SK-N-SH treated with all-trans-retinoic acid at 6 μM for 48 hours (cell line): Measurements from ENCODE around the gene NDUFB5.

ENCODE experiments used
- ATAC-seq: fragments of 200-7000 bp; cut with Tn5 transposase; 3 replicates; pipeline ENCODE4 v1.9.1; 2020; ENCODE audit warnings: mild to moderate bottlenecking, moderate library complexity
- ARNTL ChIP-seq: fragments of 450-650 bp; formaldehyde crosslinking; IDR thresholded peaks from 2 replicates; pipeline ENCODE4 v1.5.0; 2020; ENCODE audit warnings: low read depth, mild to moderate bottlenecking, moderate library complexity, borderline replicate concordance
- BACH2 ChIP-seq: fragments of 250-450 bp; sonication (Bioruptor Pico); IDR thresholded peaks from 2 replicates; pipeline ENCODE4 v1.9.0; 2021; ENCODE audit warnings: mild to moderate bottlenecking, borderline replicate concordance
- CREB5 ChIP-seq: fragments of 250-450 bp; sonication (Bioruptor Pico); IDR thresholded peaks from 2 replicates; pipeline ENCODE4 v1.5.1; 2020; ENCODE audit warnings: low read depth, mild to moderate bottlenecking, moderate library complexity
- CSDC2 ChIP-seq: fragments of 250-450 bp; sonication (Bioruptor Pico); IDR thresholded peaks from 2 replicates; pipeline ENCODE4 v1.5.0; 2020; ENCODE audit warnings: mild to moderate bottlenecking, moderate library complexity
- CSRNP3 ChIP-seq: fragments of 250-450 bp; sonication (Bioruptor Pico); IDR thresholded peaks from 2 replicates; pipeline ENCODE4 v1.5.1; 2021; ENCODE audit warnings: mild to moderate bottlenecking, moderate library complexity
- ESRRG ChIP-seq: fragments of 250-450 bp; sonication (Bioruptor Pico); IDR thresholded peaks from 2 replicates; pipeline ENCODE4 v1.6.1; 2021; ENCODE audit warnings: mild to moderate bottlenecking
- GLIS3 ChIP-seq: fragments of 250-450 bp; sonication (Bioruptor Pico); IDR thresholded peaks from 2 replicates; pipeline ENCODE4 v1.5.0; 2020; ENCODE audit warnings: mild to moderate bottlenecking, moderate library complexity
- ISL1 ChIP-seq: fragments of 250-450 bp; sonication (Bioruptor Pico); IDR thresholded peaks from 2 replicates; pipeline ENCODE4 v2.1.2; 2022; ENCODE audit warnings: mild to moderate bottlenecking, moderate library complexity
- OSR1 ChIP-seq: fragments of 250-450 bp; sonication (Bioruptor Pico); IDR thresholded peaks from 2 replicates; pipeline ENCODE4 v1.8.0; 2022; ENCODE audit warnings: moderate library complexity, mild to moderate bottlenecking, inconsistent platforms
- PATZ1 ChIP-seq: fragments of 250-450 bp; sonication (Bioruptor Pico); IDR thresholded peaks from 2 replicates; pipeline ENCODE4 v1.8.0; 2020; ENCODE audit warnings: mild to moderate bottlenecking, moderate library complexity, borderline replicate concordance
- POU6F1 ChIP-seq: fragments of 250-450 bp; sonication (Bioruptor Pico); IDR thresholded peaks from 2 replicates; pipeline ENCODE4 v1.8.0; 2021; ENCODE audit warnings: low read depth, mild to moderate bottlenecking, moderate library complexity, borderline replicate concordance
- PPARA ChIP-seq: fragments of 250-450 bp; sonication (Bioruptor Pico); IDR thresholded peaks from 2 replicates; pipeline ENCODE4 v1.5.0; 2020; ENCODE audit warnings: mild to moderate bottlenecking, borderline replicate concordance
- RARB ChIP-seq: fragments of 250-450 bp; sonication (Bioruptor Pico); IDR thresholded peaks from 2 replicates; pipeline ENCODE4 v1.8.0; 2021; ENCODE audit warnings: mild to moderate bottlenecking, moderate library complexity
- SNAI2 ChIP-seq: fragments of 250-450 bp; sonication (Bioruptor Pico); IDR thresholded peaks from 2 replicates; pipeline ENCODE4 v1.5.0; 2020; ENCODE audit warnings: mild to moderate bottlenecking, moderate library complexity
- TCF4 ChIP-seq: fragments of 250-450 bp; sonication (Bioruptor Pico); IDR thresholded peaks from 2 replicates; pipeline ENCODE4 v1.8.0; 2021; ENCODE audit warnings: mild to moderate bottlenecking, moderate library complexity, borderline replicate concordance
- TOX ChIP-seq: fragments of 250-450 bp; sonication (Bioruptor Pico); IDR thresholded peaks from 2 replicates; pipeline ENCODE4 v1.8.0; 2021; ENCODE audit warnings: mild to moderate bottlenecking, moderate library complexity, borderline replicate concordance
- TSHZ2 ChIP-seq: fragments of 250-450 bp; sonication (Bioruptor Pico); IDR thresholded peaks from 2 replicates; pipeline ENCODE4 v1.5.0; 2020; ENCODE audit warnings: mild to moderate bottlenecking, moderate library complexity
- ZC3H10 ChIP-seq: fragments of 250-450 bp; sonication (Bioruptor Pico); IDR thresholded peaks from 2 replicates; pipeline ENCODE4 v1.5.1; 2021; ENCODE audit warnings: mild to moderate bottlenecking, moderate library complexity
- ZFP30 ChIP-seq: fragments of 450-650 bp; formaldehyde crosslinking; IDR thresholded peaks from 2 replicates; pipeline ENCODE4 v1.5.0; 2022; ENCODE audit warnings: mild to moderate bottlenecking, moderate library complexity
- ZNF565 ChIP-seq: fragments of 450-650 bp; formaldehyde crosslinking; conservative IDR thresholded peaks from 2 replicates; pipeline ENCODE4 v1.5.0; 2020; ENCODE audit warnings: low read depth, mild to moderate bottlenecking, moderate library complexity
- ZNF70 ChIP-seq: fragments of 450-650 bp; formaldehyde crosslinking; IDR thresholded peaks from 2 replicates; pipeline ENCODE4 v1.5.0; 2020; ENCODE audit warnings: mild to moderate bottlenecking, moderate library complexity

Gene NDUFB5

GRCh38 chr3:179565496-179565895 is 39.1 kb upstream of the NDUFB5 start:
- no peak for TF ChIP-seq ZFP30 (CRISPR knock-in tag)
- TF ChIP-seq CSDC2 (CRISPR knock-in tag), result no peak
- TF ChIP-seq CREB5 (CRISPR knock-in tag), result no peak
- TF ChIP-seq GLIS3, result no peak
- TF ChIP-seq TOX (CRISPR knock-in tag), result no peak
- no peak for TF ChIP-seq ESRRG (CRISPR knock-in tag)
- no peak for TF ChIP-seq BACH2 (CRISPR knock-in tag)
- no peak for TF ChIP-seq SNAI2 (CRISPR knock-in tag)
- TF ChIP-seq OSR1, result no peak
- TF ChIP-seq CSRNP3, result no peak
- TF ChIP-seq TCF4 (CRISPR knock-in tag), result no peak
- TF ChIP-seq ZNF565 (CRISPR knock-in tag), result no peak
- TF ChIP-seq, all 23 proteins: peak for 0
- ATAC-seq, result no peak

GRCh38 chr3:179580992-179581391 is 23.6 kb upstream of the NDUFB5 start:
- TF ChIP-seq ZC3H10 (no peak), POU6F1 (no peak), ZNF70 (CRISPR knock-in tag) (no peak)
- ATAC-seq, result no peak

GRCh38 chr3:179589143-179589542 is 15.5 kb upstream of the NDUFB5 start:
- TF ChIP-seq TSHZ2 (CRISPR knock-in tag) (no peak), ISL1 (CRISPR knock-in tag) (no peak), PATZ1 (CRISPR knock-in tag) (no peak), ARNTL (no peak), RARB (CRISPR knock-in tag) (no peak), GLIS3 (no peak)
- ATAC-seq, result no peak

- TF ChIP-seq ZNF565 (CRISPR knock-in tag), result no peak
- TF ChIP-seq ISL1 (CRISPR knock-in tag), result peak; percentile 94
- peak; percentile 84 for ATAC-seq
Measured at GRCh38 chr3:179590669-179591068, 13.9 kb upstream of the NDUFB5 start.

- peak; percentile 56 for ATAC-seq
- TF ChIP-seq ISL1 (CRISPR knock-in tag) (no peak), CSRNP3 (no peak), ARNTL (no peak), PPARA (CRISPR knock-in tag) (no peak), ZNF565 (CRISPR knock-in tag) (no peak), BACH2 (CRISPR knock-in tag) (no peak), ESRRG (CRISPR knock-in tag) (no peak), OSR1 (no peak), CSDC2 (CRISPR knock-in tag) (no peak), TOX (CRISPR knock-in tag) (no peak), GLIS3 (no peak), TSHZ2 (CRISPR knock-in tag) (no peak)
Measured at GRCh38 chr3:179591313-179591712, 13.3 kb upstream of the NDUFB5 start.
